SK-N-SH (cell line): ENCODE measurements around the gene IRF5.

Source experiments
- CTCF ChIP-seq: fragments of 200-600 bp; sonication (generic); IDR thresholded peaks from 2 replicates; pipeline ENCODE4 v1.6.1; 2017; ENCODE audit warnings: antibody characterized with exemption, mild to moderate bottlenecking, moderate library complexity
- EP300 ChIP-seq, 2 experiments: IDR thresholded peaks; 2 replicates each; pipeline versions ENCODE4 v1.4.0 to v1.6.1; 2012; ENCODE audit warnings: borderline replicate concordance in 1 of 2, low read depth in 1 of 2, low read length in 1 of 2
- EZH2phosphoT487 ChIP-seq: fragments of 200-600 bp; sonication (generic); IDR thresholded peaks from 2 replicates; pipeline ENCODE4 v1.6.1; 2017; ENCODE audit warnings: low read depth, mixed run types, mild to moderate bottlenecking, antibody characterized with exemption, moderate library complexity, borderline replicate concordance
- GABPA ChIP-seq: IDR thresholded peaks from 2 replicates; pipeline ENCODE4 v1.4.0; 2012; ENCODE audit warnings: low read depth, mild to moderate bottlenecking
- POLR2AphosphoS5 ChIP-seq: IDR thresholded peaks from 2 replicates; pipeline ENCODE4 v1.6.1; 2012; ENCODE audit warnings: low read depth, low read length
- TAF1 ChIP-seq: IDR thresholded peaks from 2 replicates; pipeline ENCODE4 v1.6.1; 2012; ENCODE audit warnings: low read depth, mild to moderate bottlenecking, low read length, moderate library complexity, borderline replicate concordance
- TCF12 ChIP-seq: IDR thresholded peaks from 2 replicates; pipeline ENCODE4 v1.4.0; 2012
- TF ChIP-seq, protein P1 (sequence below): fragments of 150-350 bp; IDR thresholded peaks from 2 replicates; pipeline ENCODE4 v1.6.1; 2016; ENCODE audit warnings: mild to moderate bottlenecking, low read depth, low read length
- TF ChIP-seq, protein P2 (sequence below): IDR thresholded peaks from 2 replicates; pipeline ENCODE4 v1.6.1; 2012; ENCODE audit warnings: mild to moderate bottlenecking, low read depth, low read length, moderate library complexity

DNA sequence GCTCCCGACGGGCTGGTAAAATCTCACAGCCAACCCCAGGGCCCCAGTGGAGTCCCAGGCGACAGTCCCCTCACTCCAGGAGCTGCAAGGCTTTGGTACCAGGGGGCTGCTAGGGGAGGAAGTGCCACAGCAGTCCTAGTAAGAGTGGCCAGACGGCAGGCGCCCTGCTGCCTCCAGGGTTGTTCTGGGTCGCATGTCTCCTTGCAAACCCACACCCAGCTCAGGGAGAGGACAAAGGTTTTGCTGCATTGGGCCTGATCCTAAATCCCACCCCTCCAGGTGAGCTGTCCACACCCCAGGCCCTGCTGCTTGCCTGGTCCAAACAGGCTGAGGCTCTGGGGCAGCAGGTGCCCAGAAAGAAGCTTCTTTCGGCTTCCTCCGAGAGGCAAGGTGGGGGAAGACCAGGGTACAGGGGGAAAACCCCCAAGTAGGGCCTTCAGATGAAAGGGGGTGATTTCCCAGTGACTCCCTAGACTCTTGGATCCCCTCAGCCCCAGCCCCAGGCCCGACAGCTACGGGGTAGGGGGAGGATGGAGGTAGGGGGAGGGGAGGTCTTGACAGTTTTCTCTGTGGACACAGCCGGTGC lies 23.1 kb upstream of the IRF5 start:
- TF ChIP-seq TAF1: no peak
- no peak for TF ChIP-seq CTCF
- TF ChIP-seq, protein P1, sequence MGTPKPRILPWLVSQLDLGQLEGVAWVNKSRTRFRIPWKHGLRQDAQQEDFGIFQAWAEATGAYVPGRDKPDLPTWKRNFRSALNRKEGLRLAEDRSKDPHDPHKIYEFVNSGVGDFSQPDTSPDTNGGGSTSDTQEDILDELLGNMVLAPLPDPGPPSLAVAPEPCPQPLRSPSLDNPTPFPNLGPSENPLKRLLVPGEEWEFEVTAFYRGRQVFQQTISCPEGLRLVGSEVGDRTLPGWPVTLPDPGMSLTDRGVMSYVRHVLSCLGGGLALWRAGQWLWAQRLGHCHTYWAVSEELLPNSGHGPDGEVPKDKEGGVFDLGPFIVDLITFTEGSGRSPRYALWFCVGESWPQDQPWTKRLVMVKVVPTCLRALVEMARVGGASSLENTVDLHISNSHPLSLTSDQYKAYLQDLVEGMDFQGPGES: no peak
- no peak for TF ChIP-seq EP300 (IDR thresholded peaks at IDR 0.05; ENCODE audit: borderline replicate concordance in 1 of 2, low read depth in 1 of 2, low read length in 1 of 2)
- no peak for TF ChIP-seq TCF12
- no peak for TF ChIP-seq EZH2phosphoT487
- TF ChIP-seq POLR2AphosphoS5: no peak
- no peak for TF ChIP-seq GABPA
- TF ChIP-seq, protein P2, sequence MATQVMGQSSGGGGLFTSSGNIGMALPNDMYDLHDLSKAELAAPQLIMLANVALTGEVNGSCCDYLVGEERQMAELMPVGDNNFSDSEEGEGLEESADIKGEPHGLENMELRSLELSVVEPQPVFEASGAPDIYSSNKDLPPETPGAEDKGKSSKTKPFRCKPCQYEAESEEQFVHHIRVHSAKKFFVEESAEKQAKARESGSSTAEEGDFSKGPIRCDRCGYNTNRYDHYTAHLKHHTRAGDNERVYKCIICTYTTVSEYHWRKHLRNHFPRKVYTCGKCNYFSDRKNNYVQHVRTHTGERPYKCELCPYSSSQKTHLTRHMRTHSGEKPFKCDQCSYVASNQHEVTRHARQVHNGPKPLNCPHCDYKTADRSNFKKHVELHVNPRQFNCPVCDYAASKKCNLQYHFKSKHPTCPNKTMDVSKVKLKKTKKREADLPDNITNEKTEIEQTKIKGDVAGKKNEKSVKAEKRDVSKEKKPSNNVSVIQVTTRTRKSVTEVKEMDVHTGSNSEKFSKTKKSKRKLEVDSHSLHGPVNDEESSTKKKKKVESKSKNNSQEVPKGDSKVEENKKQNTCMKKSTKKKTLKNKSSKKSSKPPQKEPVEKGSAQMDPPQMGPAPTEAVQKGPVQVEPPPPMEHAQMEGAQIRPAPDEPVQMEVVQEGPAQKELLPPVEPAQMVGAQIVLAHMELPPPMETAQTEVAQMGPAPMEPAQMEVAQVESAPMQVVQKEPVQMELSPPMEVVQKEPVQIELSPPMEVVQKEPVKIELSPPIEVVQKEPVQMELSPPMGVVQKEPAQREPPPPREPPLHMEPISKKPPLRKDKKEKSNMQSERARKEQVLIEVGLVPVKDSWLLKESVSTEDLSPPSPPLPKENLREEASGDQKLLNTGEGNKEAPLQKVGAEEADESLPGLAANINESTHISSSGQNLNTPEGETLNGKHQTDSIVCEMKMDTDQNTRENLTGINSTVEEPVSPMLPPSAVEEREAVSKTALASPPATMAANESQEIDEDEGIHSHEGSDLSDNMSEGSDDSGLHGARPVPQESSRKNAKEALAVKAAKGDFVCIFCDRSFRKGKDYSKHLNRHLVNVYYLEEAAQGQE: no peak
